GM18526 (cell line): ENCODE measurements around the gene CLASP1.

ENCODE experiments used
- POLR2A ChIP-seq: IDR thresholded peaks from 3 replicates; pipeline ENCODE4 v1.6.1; 2011; ENCODE audit not compliant: insufficient read length; ENCODE audit errors: extremely low read depth

Gene CLASP1

DNA sequence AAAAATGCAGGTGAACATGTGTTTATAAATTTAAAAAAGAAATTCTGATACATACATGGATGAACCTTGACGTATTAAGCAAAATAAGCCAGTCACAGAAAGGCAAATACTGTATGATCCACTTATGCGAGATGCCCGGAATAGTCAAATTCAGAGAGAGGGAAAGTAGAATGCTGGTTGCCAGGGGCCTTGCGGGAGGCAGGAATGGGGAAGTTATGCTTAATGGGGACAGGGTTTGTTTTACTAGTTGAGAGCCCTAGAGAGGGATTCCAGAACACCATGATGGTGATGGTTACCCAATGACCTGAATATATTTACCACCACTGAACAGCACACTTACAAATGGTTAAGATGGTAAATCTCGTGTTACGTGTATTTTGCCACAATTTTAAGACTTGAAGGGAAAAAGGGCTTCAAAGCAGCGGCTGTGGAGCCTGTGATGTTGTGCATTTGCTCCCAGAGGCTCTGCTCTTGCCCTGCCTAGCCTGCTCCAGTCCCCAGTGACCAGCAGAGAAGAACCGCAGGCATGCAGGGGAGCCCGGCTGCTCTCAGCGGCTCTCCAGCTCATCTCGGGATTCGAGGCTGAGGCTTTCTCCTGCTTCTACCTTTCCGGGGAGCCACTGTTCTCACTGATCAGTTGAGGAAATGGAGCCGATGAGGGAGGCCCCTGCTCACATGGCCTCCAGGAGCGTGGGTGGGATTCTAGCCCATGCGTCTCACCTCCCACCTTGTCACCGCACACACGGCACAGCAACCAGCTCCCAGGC lies 312.6 kb downstream of the CLASP1 start:
- TF ChIP-seq POLR2A, result no peak

DNA sequence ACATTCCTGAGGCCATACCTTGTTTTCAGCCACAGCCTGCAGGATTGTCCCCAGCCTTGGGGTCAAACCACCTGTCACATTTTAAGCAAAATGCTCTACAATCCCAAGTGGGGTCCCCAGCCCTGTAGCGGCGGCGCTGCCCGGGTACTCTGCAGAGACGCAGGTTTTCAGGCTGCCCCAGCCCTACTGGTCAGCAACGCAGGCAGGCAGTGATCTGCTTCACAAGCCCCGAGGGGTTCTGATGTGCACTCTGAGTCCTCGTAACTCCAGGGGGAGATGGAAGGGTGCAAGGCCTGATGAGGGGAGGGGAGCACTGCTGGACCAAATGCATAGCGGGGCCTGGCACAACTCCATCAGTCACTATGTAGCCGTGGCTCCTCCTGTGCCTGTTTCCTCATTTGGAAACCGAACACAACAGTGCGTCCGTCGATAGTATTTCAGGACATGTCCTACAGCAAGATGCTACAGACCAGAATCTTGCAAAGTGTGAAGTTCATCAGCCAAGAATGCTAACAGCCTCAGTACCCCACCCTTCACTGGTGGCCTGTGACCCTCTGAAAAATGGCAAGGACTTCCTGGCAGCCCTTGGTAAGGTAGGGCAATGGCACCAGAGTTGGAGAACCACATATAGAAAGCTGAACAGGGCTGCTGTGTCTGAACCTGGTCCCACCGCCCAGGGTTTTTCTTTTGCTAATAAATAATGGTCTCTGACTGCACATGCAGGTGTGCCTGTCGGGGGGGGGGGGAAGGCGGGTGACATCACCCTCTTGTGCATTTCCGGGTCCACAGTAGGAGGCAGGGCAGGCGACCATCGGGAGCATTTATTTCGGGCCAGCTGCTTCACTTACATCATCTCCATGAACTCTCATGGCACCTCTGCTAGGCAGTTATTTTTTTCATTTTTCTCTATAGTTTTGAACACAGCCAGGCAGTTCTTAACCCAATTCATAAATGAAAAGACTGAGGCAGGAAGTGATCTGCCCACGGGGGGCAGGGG lies 313.7 kb downstream of the CLASP1 start:
- TF ChIP-seq POLR2A, result no peak

- TF ChIP-seq POLR2A, result no peak
These were observed 314.5 kb downstream of the CLASP1 start for GRCh38 chr2:121334581-121335293.

DNA sequence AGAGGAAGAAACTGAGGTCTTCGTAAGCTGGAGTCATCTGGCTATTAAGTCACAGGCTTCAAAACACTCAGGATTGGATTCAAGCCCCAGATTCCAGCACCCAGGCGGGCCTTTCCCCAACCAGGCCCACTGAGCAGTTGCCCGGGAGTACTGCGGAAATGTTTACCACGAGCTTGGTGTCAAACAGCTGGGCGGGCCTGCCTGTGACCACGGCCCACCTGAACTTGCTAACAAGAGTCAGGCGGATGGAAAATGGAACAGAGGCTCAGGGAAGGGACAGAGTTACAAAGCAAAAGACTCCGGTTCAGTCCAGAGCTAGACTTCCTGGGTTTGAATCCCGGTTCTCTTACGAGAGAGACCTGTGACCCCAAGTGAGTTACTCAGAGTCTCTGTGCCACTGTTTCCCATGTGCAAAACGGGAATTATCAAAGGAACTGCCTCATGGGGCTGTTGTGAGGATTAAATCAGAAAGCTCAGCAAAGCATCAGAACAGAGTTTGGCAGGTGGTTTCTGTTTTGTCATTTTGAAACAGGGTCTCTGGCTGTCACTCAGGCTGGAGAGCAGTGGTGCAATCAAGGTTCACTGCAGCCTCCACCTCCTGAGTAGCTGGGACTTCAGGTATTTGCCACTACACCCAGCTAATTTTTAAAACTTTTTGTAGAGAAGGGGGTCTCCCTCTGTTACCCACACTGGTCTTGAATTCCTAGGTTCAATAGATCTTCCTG lies 315.3 kb downstream of the CLASP1 start:
- TF ChIP-seq POLR2A, result no peak

- no peak for TF ChIP-seq POLR2A
These were observed 316.0 kb downstream of the CLASP1 start for GRCh38 chr2:121333231-121333630.

DNA sequence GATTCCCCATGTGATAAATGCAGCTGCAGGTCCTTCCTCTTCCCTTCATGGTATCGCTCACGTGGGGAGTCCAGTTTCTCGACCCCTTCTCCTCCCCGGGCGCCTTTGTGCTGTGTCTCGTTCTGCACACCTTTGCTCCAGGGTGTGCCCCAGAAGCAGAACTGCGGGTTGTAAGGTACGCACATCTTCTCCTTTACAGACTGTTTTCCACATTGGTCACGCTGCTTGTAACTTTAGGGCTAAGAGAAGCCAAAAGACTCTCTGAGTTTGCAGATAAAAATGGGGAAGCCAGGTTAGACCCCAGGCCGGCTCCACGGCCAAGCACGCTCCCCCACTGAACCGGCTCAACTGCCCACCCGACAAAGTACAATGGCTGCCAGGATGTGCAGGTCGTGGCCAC lies 318.3 kb downstream of the CLASP1 start:
- no peak for TF ChIP-seq POLR2A

- no peak for TF ChIP-seq POLR2A
These were observed 319.5 kb downstream of the CLASP1 start for GRCh38 chr2:121329786-121330185.

GRCh38 chr2:121326628-121327027 lies 322.6 kb downstream of the CLASP1 start:
- no peak for TF ChIP-seq POLR2A

- TF ChIP-seq POLR2A, result no peak
These were observed 324.7 kb downstream of the CLASP1 start for GRCh38 chr2:121324601-121325000.

DNA sequence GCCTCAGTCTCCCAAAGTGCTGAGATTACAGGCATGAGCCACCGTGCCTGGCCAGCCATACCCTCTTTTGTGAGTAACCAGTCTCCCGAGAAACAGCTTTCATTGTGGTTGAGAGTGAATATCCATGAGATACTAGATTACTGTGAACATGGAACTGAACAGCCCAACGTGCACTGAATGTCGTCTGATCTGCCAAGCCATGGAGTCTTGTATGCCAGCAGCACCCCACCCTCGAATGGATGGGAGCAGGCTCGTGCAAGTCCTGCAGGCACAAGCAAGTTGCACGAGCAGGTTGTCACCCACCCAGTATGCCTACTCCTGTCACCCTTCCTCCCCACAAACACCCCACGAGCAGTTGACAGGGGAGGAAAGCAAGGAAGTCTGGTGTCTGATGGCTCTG lies 327.8 kb downstream of the CLASP1 start:
- no peak for TF ChIP-seq POLR2A

DNA sequence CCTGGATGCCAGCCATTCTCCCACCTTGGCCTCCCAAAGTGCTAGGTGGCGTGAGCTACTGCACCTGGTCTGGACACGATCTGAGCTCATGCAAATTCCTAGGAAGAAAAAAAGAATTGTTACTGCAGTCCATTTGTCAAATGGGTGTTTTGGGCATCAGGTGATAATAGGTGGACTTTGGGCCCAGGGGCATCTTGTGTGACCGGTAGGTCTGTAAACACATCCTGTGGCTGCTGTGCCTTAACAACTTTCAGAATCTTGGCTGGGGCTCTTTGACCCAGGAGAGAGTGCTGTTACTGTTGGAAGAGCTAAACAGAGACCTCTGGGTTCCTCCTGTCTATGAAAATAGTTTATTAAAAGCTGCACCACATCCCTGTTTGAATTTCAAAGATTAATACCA lies 329.3 kb downstream of the CLASP1 start:
- TF ChIP-seq POLR2A, result no peak

- TF ChIP-seq POLR2A, result no peak
These were observed 332.3 kb downstream of the CLASP1 start for GRCh38 chr2:121316986-121317385.

GRCh38 chr2:121309801-121310200 lies 339.5 kb downstream of the CLASP1 start:
- no peak for TF ChIP-seq POLR2A

GRCh38 chr2:121309323-121309722 lies 339.9 kb downstream of the CLASP1 start:
- TF ChIP-seq POLR2A, result no peak

GRCh38 chr2:121307048-121307447 lies 342.2 kb downstream of the CLASP1 start:
- no peak for TF ChIP-seq POLR2A
